GM21529 (cell line): ENCODE results near the gene NR1H4.
"Not testable (repeated sequence)": the region's sequence is repeated elsewhere in the genome, so short reads cannot be mapped to it uniquely, and the experiment has no call there.

Source experiments
- ATAC-seq: cut with Tn5 transposase; IDR thresholded peaks from one replicate; pipeline ENCODE4 v1.9.1; 2021; ENCODE audit not compliant: unreplicated experiment

Gene NR1H4

GRCh38 chr12:100468126-100468525, 5.5 kb upstream of the NR1H4 start:
- ATAC-seq: no peak

GRCh38 chr12:100472325-100472724, 1.3 kb upstream of the NR1H4 start:
- ATAC-seq: no peak

- ATAC-seq: no peak
These were observed 483 bp upstream of the NR1H4 start for GRCh38 chr12:100473050-100473715.

- ATAC-seq: no peak
These were observed 951 bp downstream of the NR1H4 start for GRCh38 chr12:100474617-100475016.

GRCh38 chr12:100476013-100476751, 2.5 kb downstream of the NR1H4 start:
- ATAC-seq: no peak

GRCh38 chr12:100481021-100481420, 7.4 kb downstream of the NR1H4 start:
- ATAC-seq: no peak

GRCh38 chr12:100484183-100484886, 10.7 kb downstream of the NR1H4 start:
- ATAC-seq: no peak

- no peak for ATAC-seq
These were observed 11.3 kb downstream of the NR1H4 start for GRCh38 chr12:100484891-100485471.

- ATAC-seq: no peak
These were observed 12.3 kb downstream of the NR1H4 start for GRCh38 chr12:100485983-100486382.

- no peak for ATAC-seq
These were observed 15.7 kb downstream of the NR1H4 start for GRCh38 chr12:100489251-100489820.

GRCh38 chr12:100490056-100490455, 16.4 kb downstream of the NR1H4 start:
- ATAC-seq: no peak

- no peak for ATAC-seq
These were observed 17.4 kb downstream of the NR1H4 start for GRCh38 chr12:100491104-100491503.

- ATAC-seq: no peak
These were observed 19.8 kb downstream of the NR1H4 start for GRCh38 chr12:100493396-100494012.

GRCh38 chr12:100494026-100494425, 20.4 kb downstream of the NR1H4 start:
- ATAC-seq: no peak

- no peak for ATAC-seq
These were observed 20.9 kb downstream of the NR1H4 start for GRCh38 chr12:100494538-100494937.

- no peak for ATAC-seq
These were observed 23.6 kb downstream of the NR1H4 start for GRCh38 chr12:100497105-100497795.

- ATAC-seq: no peak
These were observed 24.5 kb downstream of the NR1H4 start for GRCh38 chr12:100498141-100498540.

GRCh38 chr12:100499416-100499815, 25.8 kb downstream of the NR1H4 start:
- no peak for ATAC-seq

GRCh38 chr12:100502718-100503117, 29.1 kb downstream of the NR1H4 start:
- ATAC-seq: not testable (repeated sequence)

GRCh38 chr12:100503228-100503628, 29.6 kb downstream of the NR1H4 start:
- ATAC-seq: no peak
